Measurements from ENCODE around the gene P2RY11.

P2RY11 gene

DNA sequence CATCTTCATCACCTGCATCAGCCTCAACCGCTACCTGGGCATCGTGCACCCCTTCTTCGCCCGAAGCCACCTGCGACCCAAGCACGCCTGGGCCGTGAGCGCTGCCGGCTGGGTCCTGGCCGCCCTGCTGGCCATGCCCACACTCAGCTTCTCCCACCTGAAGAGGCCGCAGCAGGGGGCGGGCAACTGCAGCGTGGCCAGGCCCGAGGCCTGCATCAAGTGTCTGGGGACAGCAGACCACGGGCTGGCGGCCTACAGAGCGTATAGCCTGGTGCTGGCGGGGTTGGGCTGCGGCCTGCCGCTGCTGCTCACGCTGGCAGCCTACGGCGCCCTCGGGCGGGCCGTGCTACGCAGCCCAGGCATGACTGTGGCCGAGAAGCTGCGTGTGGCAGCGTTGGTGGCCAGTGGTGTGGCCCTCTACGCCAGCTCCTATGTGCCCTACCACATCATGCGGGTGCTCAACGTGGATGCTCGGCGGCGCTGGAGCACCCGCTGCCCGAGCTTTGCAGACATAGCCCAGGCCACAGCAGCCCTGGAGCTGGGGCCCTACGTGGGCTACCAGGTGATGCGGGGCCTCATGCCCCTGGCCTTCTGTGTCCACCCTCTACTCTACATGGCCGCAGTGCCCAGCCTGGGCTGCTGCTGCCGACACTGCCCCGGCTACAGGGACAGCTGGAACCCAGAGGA lies 2.6 kb downstream of the P2RY11 start:
- no peak for DNase-seq

DNA sequence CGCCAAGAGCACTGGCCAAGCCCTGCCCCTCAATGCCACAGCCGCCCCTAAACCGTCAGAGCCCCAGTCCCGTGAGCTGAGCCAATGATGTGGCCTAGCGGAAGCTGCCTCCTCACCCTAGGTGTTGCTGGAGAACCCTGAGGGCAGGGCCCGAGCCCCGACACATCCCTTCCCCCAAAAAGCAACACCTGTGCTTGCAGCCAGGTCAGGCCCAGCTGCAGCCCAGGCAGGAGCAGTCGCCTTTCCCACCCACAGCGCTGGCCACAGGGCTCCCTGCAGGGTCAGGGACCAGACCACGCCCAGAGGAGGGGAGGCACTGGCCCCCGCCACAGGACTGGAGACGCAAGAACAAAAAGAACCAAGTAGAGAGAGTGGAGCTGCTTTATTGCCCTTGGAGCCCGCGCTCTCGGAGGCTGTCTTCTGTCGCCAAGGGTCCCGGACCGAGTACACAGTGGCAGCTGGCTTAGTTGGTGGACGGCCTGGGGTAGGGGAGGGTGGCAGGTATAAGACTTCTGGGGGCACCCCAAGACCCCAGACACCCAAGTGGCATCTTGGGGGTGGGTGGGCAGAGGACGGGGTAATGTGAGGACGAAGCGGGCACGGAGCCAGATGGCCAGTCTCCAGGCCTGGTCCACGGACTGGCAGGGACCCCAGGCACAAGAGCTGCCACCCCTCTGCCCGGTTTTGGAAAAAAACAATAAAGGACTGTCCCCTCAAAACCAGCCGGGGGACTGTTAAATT lies 3.3 kb downstream of the P2RY11 start:
- DNase-seq = no peak

- no peak for DNase-seq
These were observed 4.0 kb downstream of the P2RY11 start for GRCh38 chr19:10115392-10116084.

DNA sequence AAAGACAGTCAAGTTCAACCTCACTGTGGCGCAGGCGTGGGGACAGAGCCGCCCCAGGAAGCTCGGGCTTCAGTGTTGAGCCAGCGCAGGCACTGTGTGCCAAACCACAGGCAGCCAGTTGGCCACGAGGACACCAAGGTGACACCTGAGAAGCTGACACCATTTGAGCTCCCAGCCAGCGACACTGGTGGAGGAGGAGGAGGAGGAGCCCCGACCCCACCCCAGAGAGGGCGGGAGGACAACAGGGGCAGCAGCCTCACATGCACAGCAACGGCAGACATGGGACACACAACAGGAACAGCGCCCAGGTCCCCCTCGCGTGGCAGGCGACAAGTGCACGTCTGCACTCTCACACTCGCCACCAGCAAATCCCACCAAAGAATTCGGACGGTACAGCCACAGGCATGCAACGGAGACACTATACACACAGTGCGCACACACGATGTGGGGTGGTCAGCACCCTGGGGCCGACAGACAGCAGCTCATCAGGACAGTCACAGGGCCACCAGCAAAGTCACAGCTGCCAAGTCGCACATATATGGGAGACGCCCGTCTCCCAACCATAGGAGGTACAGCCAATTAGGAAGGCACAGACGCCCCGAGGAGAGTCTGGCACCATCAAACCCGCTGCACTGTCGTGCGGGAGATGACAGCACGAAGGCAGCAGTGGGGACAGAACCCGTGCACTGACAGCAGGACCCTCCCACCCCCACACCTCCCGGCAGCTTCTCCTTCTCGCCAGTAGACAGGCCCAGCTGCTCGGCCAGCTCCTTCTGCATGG lies 4.8 kb downstream of the P2RY11 start:
- DNase-seq = no peak

GRCh38 chr19:10116866-10117616 lies 5.5 kb downstream of the P2RY11 start:
- DNase-seq = no peak

GRCh38 chr19:10118960-10119359 lies 7.5 kb downstream of the P2RY11 start:
- DNase-seq = no peak

DNA sequence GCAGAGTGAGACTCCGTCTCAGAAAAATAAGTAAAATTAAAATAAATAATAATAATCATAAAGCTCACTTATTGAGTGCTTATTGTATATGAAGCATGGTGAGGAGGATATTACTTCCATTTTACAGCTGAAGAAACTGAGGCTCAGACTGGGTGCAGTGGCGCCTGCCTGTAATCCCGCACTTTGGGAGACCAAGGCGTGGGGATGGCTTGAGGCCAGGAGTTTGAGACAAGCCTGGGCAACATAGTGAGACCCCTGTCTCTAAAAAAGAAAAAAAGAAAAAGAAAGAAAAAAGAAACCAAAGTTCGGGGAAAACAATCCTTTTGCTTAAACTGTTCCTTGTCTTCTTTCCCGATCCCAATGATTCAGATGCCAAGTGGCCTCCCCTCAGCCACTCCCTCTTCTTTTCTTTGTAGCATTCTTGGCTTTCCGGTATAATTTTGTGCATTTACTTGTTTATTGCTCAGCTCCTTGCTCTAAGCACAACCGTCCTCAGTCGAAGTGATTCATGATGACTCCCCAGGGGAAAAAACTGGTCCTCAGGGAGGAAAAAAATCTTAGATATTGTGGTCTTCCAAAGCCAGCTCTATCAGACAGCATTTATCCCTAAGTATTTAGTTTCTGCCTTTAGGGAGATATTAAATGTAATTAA lies 9.2 kb downstream of the P2RY11 start:
- no peak for DNase-seq

- no peak for DNase-seq
These were observed 10.6 kb downstream of the P2RY11 start for GRCh38 chr19:10122045-10122444.

- no peak for DNase-seq
These were observed 12.9 kb downstream of the P2RY11 start for GRCh38 chr19:10124429-10124828.

GRCh38 chr19:10126213-10126639 lies 14.7 kb downstream of the P2RY11 start:
- DNase-seq = no peak

DNA sequence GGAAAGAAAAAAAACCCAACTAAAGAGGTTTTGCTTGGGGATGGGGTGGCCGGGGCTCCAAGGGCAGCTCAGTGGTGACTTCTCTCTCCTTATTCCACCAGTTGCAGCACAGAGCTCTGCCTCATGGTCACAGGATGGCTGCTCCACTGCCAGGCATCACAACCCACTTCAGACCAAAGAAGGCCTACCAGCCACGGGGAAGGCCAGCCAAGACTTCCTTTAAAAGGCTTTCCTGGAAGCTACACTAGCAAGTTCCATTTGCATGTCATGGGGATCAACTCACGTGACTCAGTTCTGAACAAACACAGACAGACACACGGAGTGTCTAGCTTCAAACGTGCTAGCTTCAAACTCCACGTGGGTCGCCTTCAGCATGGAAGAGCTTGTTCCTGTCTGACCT lies 21.4 kb downstream of the P2RY11 start:
- no peak for DNase-seq

GRCh38 chr19:10133596-10133995 lies 22.1 kb downstream of the P2RY11 start:
- DNase-seq = no peak

DNA sequence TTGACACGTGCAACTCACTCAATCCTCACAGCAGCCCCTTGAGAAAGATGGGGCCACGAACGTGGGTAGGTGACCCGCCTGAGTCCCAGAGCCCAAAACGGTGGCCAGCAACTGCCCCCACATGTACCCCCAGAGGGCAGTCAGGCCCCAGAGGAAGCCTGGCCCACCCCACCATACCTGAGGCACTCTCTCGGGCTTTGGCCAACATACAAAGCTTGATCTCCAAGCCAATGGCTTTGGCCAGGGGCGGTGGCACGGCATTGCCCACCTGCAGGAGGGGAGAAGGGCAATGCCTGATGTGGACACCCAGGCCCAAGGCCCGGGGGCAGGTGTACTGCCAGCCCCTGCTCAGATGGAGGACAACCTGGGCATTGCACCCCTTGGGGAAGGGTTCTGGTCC lies 22.5 kb downstream of the P2RY11 start:
- no peak for DNase-seq

DNA sequence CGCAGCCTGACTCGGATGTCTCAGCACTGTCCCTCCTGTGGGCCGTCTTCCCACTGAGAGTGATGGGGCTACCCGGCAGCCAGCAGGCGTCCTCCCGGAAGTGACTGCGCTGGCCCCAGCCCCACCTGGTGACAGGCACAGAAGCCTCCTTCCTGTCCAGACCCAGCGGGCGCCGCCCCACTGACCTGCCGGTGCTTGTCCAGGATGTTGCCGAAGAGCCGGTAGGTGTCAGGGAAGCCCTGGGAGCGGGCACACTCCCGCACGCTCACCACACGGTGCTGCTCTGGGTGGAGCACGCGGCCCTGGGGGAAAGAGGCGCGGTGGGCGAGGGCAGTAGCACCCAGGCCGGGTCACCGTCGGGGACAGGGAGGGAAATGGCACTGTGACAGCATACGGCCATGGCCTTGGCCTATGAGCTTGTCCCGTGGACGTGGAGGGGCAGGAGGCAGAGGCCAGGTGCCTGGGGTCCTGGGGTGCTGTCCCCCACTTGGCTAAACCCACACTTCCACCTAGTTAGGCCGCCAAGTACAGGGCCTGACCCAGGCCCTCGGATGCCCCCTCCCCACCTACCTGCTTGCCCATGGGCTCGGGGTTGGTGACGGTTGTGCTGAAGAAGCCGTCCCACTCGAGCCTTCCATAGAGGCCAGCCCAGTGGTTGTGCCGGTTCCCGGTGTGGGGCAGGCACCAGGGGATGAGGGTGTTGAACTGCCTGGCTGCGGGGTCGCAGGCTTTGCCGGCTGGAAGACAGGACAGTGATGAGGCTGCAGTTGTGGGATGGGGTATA lies 24.2 kb downstream of the P2RY11 start:
- DNase-seq = no peak

- no peak for DNase-seq
These were observed 25.4 kb downstream of the P2RY11 start for GRCh38 chr19:10136936-10137335.

- peak in 1 of 2 donors; percentile 54 for DNase-seq
These were observed 26.5 kb downstream of the P2RY11 start for GRCh38 chr19:10137751-10138682.

- no peak for DNase-seq
These were observed 27.6 kb downstream of the P2RY11 start for GRCh38 chr19:10138879-10139795.

DNA sequence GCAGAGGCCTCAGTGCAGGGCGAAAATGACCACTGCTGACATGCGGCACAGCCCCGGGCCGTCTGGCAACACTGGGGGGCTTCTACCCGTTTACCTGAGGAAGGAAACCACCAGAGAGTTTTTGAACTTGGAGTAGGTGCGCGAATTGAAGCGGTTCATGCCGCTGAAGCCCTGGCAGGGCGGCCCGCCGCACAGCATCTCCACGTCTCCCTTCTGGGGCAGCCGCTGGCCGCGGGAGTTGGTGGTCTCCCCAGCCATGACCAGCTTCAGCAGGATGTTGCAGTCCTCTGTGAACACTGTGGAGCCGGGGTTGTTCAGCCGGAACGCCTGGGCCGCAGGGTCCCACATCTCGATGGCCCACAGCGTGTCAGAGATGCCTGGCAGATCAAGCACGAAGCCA lies 28.5 kb downstream of the P2RY11 start:
- no peak for DNase-seq

DNA sequence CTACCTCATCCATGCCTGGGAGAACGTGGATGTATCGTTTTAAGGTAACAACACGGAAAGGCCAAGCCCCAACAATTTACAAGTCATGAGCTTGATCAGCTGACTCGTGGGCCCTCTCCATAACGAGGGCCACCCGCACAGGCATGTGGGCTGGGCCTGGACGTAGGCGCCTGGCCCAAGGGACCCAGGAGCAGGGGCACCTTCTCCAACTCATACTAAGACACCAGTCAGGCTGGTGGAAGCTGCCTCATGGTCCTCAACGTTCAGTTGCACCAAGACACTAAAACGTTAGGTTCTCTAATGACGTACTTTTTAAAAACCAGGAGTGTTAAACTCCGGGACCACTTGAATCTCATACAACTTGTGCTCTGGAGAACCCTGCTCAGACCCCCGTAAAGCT lies 30.0 kb downstream of the P2RY11 start:
- DNase-seq = no peak
